HCT116 (cell line): ENCODE results near the gene RSL1D1. TPM values are rescaled to one million over a fixed set of nuclear protein-coding genes. Genes with fewer than 3 reads are reported as not detected.
"Not testable (repeated sequence)": the region's sequence is repeated elsewhere in the genome, so short reads cannot be mapped to it uniquely, and the experiment has no call there.

Source experiments
- ATAC-seq: fragments of 200-7000 bp; cut with Tn5 transposase; 2 replicates; pipeline ENCODE4 v1.9.1; 2020; ENCODE audit warnings: mild to moderate bottlenecking, moderate library complexity
- BruUV-seq: library from RNA; stranded (reverse); fragments of 400-500 nt; replicated peaks from 2 replicates; lab custom pipeline; 2021; lab: Mats Ljungman, UMichigan
- CTCF ChIA-PET: fragments of 300-600 bp; sonication (Branson Sonifier 250); formaldehyde crosslinking; loops from one replicate; lab custom pipeline; 2021; ENCODE audit warnings: antibody characterized with exemption; lab: Charles Lee
- POLR2A ChIA-PET: fragments of 300-600, 350-600 bp; sonication (Branson Sonifier 250); formaldehyde crosslinking; loops from one replicate; lab custom pipeline; 2021; ENCODE audit warnings: antibody characterized with exemption; lab: Charles Lee
- RAD21 ChIA-PET, 2 experiments: fragments of 300-600 bp; sonication (Branson Sonifier 250); formaldehyde crosslinking; loops; one replicate each; lab custom pipeline; 2023; ENCODE audit warnings: low total read pairs in 2 of 2; ENCODE audit not compliant: uncharacterized antibody in 2 of 2, unreplicated experiment in 2 of 2, low non-redundant PET in 1 of 2; lab: Charles Lee
- DNase-seq: peaks from one replicate; pipeline ENCODE4 v3.0.0-alpha.2; 2010; ENCODE audit warnings: low read depth, low spot score
- H2AFZ ChIP-seq: fragments of 200-600 bp; shearing (Covaris generic), sonication (generic); 2 replicates; pipeline ENCODE4 v1.6.1; 2017; ENCODE audit warnings: low read depth, mixed run types, mixed read lengths, antibody characterized with exemption, low read length; ENCODE audit not compliant: poor library complexity, severe bottlenecking
- H3K27ac ChIP-seq: 2 replicates; pipeline ENCODE4 v1.5.1; 2012; ENCODE audit warnings: low read depth, low read length
- H3K27me3 ChIP-seq: fragments of 200-600 bp; sonication (generic); 2 replicates; pipeline ENCODE4 v1.6.1; 2016; ENCODE audit warnings: mixed run types, low read length, mixed read lengths; ENCODE audit not compliant: insufficient read depth
- H3K36me3 ChIP-seq, 2 experiments: fragments of 200-500 bp in 1 of 2; fragments of 200-600 bp in 1 of 2; sonication (Bioruptor generic) in 1 of 2; sonication (generic) in 1 of 2; 2 replicates each; pipeline versions ENCODE4 v1.5.1 to v1.6.1; 2014 to 2016; ENCODE audit warnings: low read length in 2 of 2, inconsistent platforms in 1 of 2, mixed read lengths in 1 of 2, mixed run types in 1 of 2; ENCODE audit not compliant: insufficient read depth in 2 of 2, control insufficient read depth in 1 of 2
- H3K4me1 ChIP-seq, 2 experiments: fragments of 200-600 bp in 1 of 2; sonication (generic) in 1 of 2; 2 replicates each; pipeline versions ENCODE4 v1.5.1 to v1.6.1; 2012 to 2017; ENCODE audit warnings: low read length in 2 of 2, inconsistent platforms in 1 of 2, mild to moderate bottlenecking in 1 of 2, mixed read lengths in 1 of 2, mixed run types in 1 of 2, moderate library complexity in 1 of 2; ENCODE audit not compliant: insufficient read depth in 2 of 2, control insufficient read depth in 1 of 2
- H3K4me2 ChIP-seq: fragments of 200-600 bp; sonication (generic); 2 replicates; pipeline ENCODE4 v1.6.1; 2017; ENCODE audit warnings: mixed run types, low read length, mixed read lengths
- H3K4me3 ChIP-seq, 2 experiments: fragments of 200-600 bp in 1 of 2; sonication (generic) in 1 of 2; replicated peaks in 1 of 2; 2 replicates each; pipeline ENCODE4 v1.5.1; 2011 to 2016; ENCODE audit warnings: low read length in 2 of 2, control low read depth in 1 of 2, low read depth in 1 of 2, mild to moderate bottlenecking in 1 of 2, mixed read lengths in 1 of 2, mixed run types in 1 of 2
- H3K79me2 ChIP-seq: fragments of 200-600 bp; sonication (generic); 2 replicates; pipeline ENCODE4 v1.6.1; 2017; ENCODE audit warnings: mild to moderate bottlenecking, mixed run types, low read length, moderate library complexity, mixed read lengths; ENCODE audit not compliant: insufficient read depth
- H3K9ac ChIP-seq: fragments of 200-600 bp; sonication (generic); 2 replicates; pipeline ENCODE4 v1.6.1; 2016; ENCODE audit warnings: low read length, mixed read lengths
- H3K9me2 ChIP-seq: fragments of 200-600 bp; sonication (generic), shearing (Covaris generic); 2 replicates; pipeline ENCODE4 v1.6.1; 2017; ENCODE audit warnings: mixed run types, mild to moderate bottlenecking, moderate library complexity; ENCODE audit not compliant: insufficient read depth
- H3K9me3 ChIP-seq, 2 experiments: fragments of 200-500 bp in 1 of 2; fragments of 200-600 bp in 1 of 2; sonication (Bioruptor generic) in 1 of 2; sonication (generic) in 1 of 2; 2 replicates each; pipeline ENCODE4 v1.6.1; 2014 to 2017; ENCODE audit warnings: low read length in 2 of 2, mixed read lengths in 2 of 2, inconsistent platforms in 1 of 2, low read depth in 1 of 2, mild to moderate bottlenecking in 1 of 2, mixed run types in 1 of 2, moderate library complexity in 1 of 2; ENCODE audit not compliant: control insufficient read depth in 1 of 2, insufficient read depth in 1 of 2
- H4K20me1 ChIP-seq: fragments of 200-600 bp; sonication (generic), shearing (Covaris generic); 2 replicates; pipeline ENCODE4 v1.6.1; 2017; ENCODE audit warnings: mixed run types, mild to moderate bottlenecking, moderate library complexity; ENCODE audit not compliant: insufficient read depth
- ATF3 ChIP-seq: IDR thresholded peaks from 2 replicates; pipeline ENCODE4 v1.6.1; 2012
- CBX3 ChIP-seq: IDR thresholded peaks from 2 replicates; pipeline ENCODE4 v1.6.1; 2012; ENCODE audit warnings: low read depth
- CTCF ChIP-seq, 3 experiments: fragments of 200-600 bp in 1 of 3; sonication (generic) in 1 of 3; IDR thresholded peaks in 2 of 3; conservative IDR thresholded peaks in 1 of 3; 2 replicates each; pipeline ENCODE4 v1.5.1; 2012 to 2017; ENCODE audit warnings: low read depth in 2 of 3, low read length in 2 of 3, antibody characterized with exemption in 1 of 3, borderline replicate concordance in 1 of 3, control low read depth in 1 of 3, mild to moderate bottlenecking in 1 of 3, mixed read lengths in 1 of 3, mixed run types in 1 of 3, moderate library complexity in 1 of 3; ENCODE audit not compliant: insufficient read depth in 1 of 3
- EGR1 ChIP-seq: IDR thresholded peaks from 2 replicates; pipeline ENCODE4 v1.6.1; 2012; ENCODE audit warnings: low read depth
- ELF1 ChIP-seq: IDR thresholded peaks from 2 replicates; pipeline ENCODE4 v1.6.1; 2012; ENCODE audit warnings: low read depth, borderline replicate concordance
- EZH2phosphoT487 ChIP-seq: fragments of 200-600 bp; IDR thresholded peaks from 2 replicates; pipeline ENCODE4 v1.6.1; 2018; ENCODE audit warnings: antibody characterized with exemption, borderline replicate concordance
- POLR2A ChIP-seq: IDR thresholded peaks from 2 replicates; pipeline ENCODE4 v1.7.0; 2011; ENCODE audit warnings: borderline replicate concordance; ENCODE audit not compliant: insufficient read depth, insufficient read length; ENCODE audit errors: extremely low read depth
- POLR2AphosphoS5 ChIP-seq: IDR thresholded peaks from 2 replicates; pipeline ENCODE4 v1.6.1; 2011; ENCODE audit warnings: mild to moderate bottlenecking, low read depth, low read length, moderate library complexity
- RAD21 ChIP-seq: IDR thresholded peaks from 2 replicates; pipeline ENCODE4 v1.6.1; 2012; ENCODE audit warnings: low read depth, mild to moderate bottlenecking
- REST ChIP-seq: IDR thresholded peaks from 2 replicates; pipeline ENCODE4 v1.6.1; 2012; ENCODE audit warnings: low read depth
- ZBTB33 ChIP-seq: IDR thresholded peaks from 2 replicates; pipeline ENCODE4 v1.6.1; 2011; ENCODE audit warnings: mild to moderate bottlenecking, low read length, moderate library complexity; ENCODE audit not compliant: insufficient replicate concordance; ENCODE audit errors: extremely low read depth
- ZFX ChIP-seq: fragments of 450-650 bp; IDR thresholded peaks from 2 replicates; pipeline ENCODE4 v1.6.1; 2017
- ZNF274 ChIP-seq: fragments of 200-500 bp; sonication (Bioruptor generic); IDR thresholded peaks from 2 replicates; pipeline ENCODE4 v1.6.1; 2014; ENCODE audit warnings: mild to moderate bottlenecking, low read depth, low read length, inconsistent platforms
- intact Hi-C: fragments of 100-400 bp; cut with micrococcal nuclease; formaldehyde crosslinking; loops from 2 replicates; pipeline ENCODE4 v1.10.0; 2022
- total RNA-seq: library from RNA; stranded (reverse); gene quantifications from one replicate; pipeline ENCODE4 v1.2.1, GENCODE V29; 2021; ENCODE audit not compliant: unreplicated experiment

The RSL1D1 gene
- total RNA-seq, 1 experiment from 2014 or later, result 291 TPM

- H3K4me2 ChIP-seq, intact Hi-C loops, H3K27me3 ChIP-seq, H3K27ac ChIP-seq, H3K4me1 ChIP-seq, H3K36me3 ChIP-seq, H3K9ac ChIP-seq, POLR2A ChIA-PET, H3K79me2 ChIP-seq, RAD21 ChIA-PET, BruUV-seq, CTCF ChIA-PET, H2AFZ ChIP-seq, H4K20me1 ChIP-seq, DNase-seq, H3K4me3 ChIP-seq, H3K9me3 ChIP-seq, H3K9me2 ChIP-seq, ATAC-seq: not testable (repeated sequence)
Measured at GRCh38 chr16:11823645-11824044, 27.7 kb downstream of the RSL1D1 start.

GRCh38 chr16:11819798-11820197, 31.5 kb downstream of the RSL1D1 start:
- no peak for DNase-seq
- Histone ChIP-seq H3K36me3 (no peaks in the 10 kb centered on the region), H3K27me3 (no peaks in the 10 kb centered on the region), H3K27ac (no peak overlapping the region), H3K4me2 (no peak overlapping the region), H3K4me3 (no peak overlapping the region), H2AFZ (no peak overlapping the region), H3K9ac (no peak overlapping the region), H3K9me3 (no peaks in the 10 kb centered on the region), H3K79me2 (no peaks in the 10 kb centered on the region), H3K4me1 (no peaks in the 10 kb centered on the region), H3K9me2 (no peaks in the 10 kb centered on the region), H4K20me1 (no peaks in the 10 kb centered on the region)
- ChIA-PET POLR2A (no interaction called here), CTCF (interaction anchor here (1.2 kb wide), 1 partner anchor 23 kb away, joined by 3 read pairs; the partner anchor contains the start of gene ZC3H7A), RAD21 (no interaction called here)
- no peak for ATAC-seq
- intact Hi-C loops, result no loop called here
- BruUV-seq, result no TSS peak
- TF ChIP-seq REST (no peak), POLR2A (no peak), ZBTB33 (no peak), RAD21 (no peak), EZH2phosphoT487 (no peak), CBX3 (no peak), CTCF (IDR thresholded peaks at IDR 0.05 in 2 of 3, conservative IDR thresholded peaks at IDR 0.05 in 1 of 3; ENCODE audit: borderline replicate concordance in 1 of 3, insufficient read depth in 1 of 3, low read depth in 2 of 3, low read length in 2 of 3) (no peak), ATF3 (no peak), ZFX (no peak), POLR2AphosphoS5 (no peak), ZNF274 (no peak), ELF1 (no peak), EGR1 (no peak)
